ENCODE data around the gene ZMYND10.
A peak's percentile ranks its signal among the peaks of the same experiment; 100 is the strongest.

ZMYND10 gene

GRCh38 chr3:50358911-50359759, 13.6 kb upstream of the ZMYND10 start, which contains the start of gene TMEM115:
Gene TMEM115 (minus strand): TSS chr3:50359521. CDS start chr3:50359063, 458 bp downstream.
- Histone ChIP-seq H3K27ac (peak within 1 kb of the TSS; percentile 84 to 89), H3K4me3 (peak within 1 kb of the TSS; percentile 80)
- TF ChIP-seq, protein P1, sequence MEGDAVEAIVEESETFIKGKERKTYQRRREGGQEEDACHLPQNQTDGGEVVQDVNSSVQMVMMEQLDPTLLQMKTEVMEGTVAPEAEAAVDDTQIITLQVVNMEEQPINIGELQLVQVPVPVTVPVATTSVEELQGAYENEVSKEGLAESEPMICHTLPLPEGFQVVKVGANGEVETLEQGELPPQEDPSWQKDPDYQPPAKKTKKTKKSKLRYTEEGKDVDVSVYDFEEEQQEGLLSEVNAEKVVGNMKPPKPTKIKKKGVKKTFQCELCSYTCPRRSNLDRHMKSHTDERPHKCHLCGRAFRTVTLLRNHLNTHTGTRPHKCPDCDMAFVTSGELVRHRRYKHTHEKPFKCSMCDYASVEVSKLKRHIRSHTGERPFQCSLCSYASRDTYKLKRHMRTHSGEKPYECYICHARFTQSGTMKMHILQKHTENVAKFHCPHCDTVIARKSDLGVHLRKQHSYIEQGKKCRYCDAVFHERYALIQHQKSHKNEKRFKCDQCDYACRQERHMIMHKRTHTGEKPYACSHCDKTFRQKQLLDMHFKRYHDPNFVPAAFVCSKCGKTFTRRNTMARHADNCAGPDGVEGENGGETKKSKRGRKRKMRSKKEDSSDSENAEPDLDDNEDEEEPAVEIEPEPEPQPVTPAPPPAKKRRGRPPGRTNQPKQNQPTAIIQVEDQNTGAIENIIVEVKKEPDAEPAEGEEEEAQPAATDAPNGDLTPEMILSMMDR (IDR thresholded peaks at IDR 0.05): no peak
- DNase-seq (ENCODE audit: low spot score): peak; percentile 98

- H3K4me3 ChIP-seq: peak overlapping the region; percentile 80
- DNase-seq (ENCODE audit: low spot score): no peak
- TF ChIP-seq, protein P1 (IDR thresholded peaks at IDR 0.05): no peak
- H3K27ac ChIP-seq: peak overlapping the region; percentile 84 to 89
These were observed 12.9 kb upstream of the ZMYND10 start for GRCh38 chr3:50358355-50358910.

GRCh38 chr3:50357481-50357880, 11.9 kb upstream of the ZMYND10 start:
- no peak for DNase-seq (ENCODE audit: low spot score)
- peak overlapping the region in 1 of 2 donors; percentile 89 for H3K27ac ChIP-seq
- H3K4me3 ChIP-seq: peak overlapping the region; percentile 80
- TF ChIP-seq, protein P1 (IDR thresholded peaks at IDR 0.05): no peak

GRCh38 chr3:50356553-50356952, 11.0 kb upstream of the ZMYND10 start:
- peak overlapping the region; percentile 80 for H3K4me3 ChIP-seq

GRCh38 chr3:50355829-50356552, 10.5 kb upstream of the ZMYND10 start:
- no peak for DNase-seq (ENCODE audit: low spot score)
- peak overlapping the region in 1 of 2 donors; percentile 63 for H3K27ac ChIP-seq
- TF ChIP-seq, protein P1 (IDR thresholded peaks at IDR 0.05): no peak
- peak overlapping the region; percentile 80 for H3K4me3 ChIP-seq

More at GRCh38 chr3:50356553-50356952, 11.0 kb upstream of the ZMYND10 start:
- no peak for DNase-seq (ENCODE audit: low spot score)
- H3K27ac ChIP-seq: peak overlapping the region in 1 of 2 donors; percentile 63
- TF ChIP-seq, protein P1 (IDR thresholded peaks at IDR 0.05): no peak

DNA sequence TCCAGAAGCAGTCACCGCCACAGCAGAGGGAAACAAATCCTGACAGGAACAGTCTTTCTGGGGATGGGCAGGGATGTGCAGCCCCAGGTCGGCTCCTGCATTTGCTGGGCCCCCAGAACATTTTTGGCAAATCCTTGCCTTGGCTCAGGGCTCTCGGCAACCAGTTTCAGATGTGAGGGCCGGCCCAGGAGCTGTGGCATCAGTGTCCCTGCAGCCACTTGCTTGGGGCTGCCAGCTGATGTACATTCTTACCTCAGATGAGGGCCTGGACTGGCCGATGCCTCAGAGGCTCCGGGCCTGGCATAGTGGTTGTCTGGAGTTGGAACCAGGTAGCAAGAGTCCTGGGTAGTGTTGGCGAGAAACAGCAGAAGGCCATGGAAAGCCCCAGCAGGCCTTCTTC, 9.3 kb upstream of the ZMYND10 start:
- DNase-seq (ENCODE audit: low spot score): no peak
- no peak overlapping the region for H3K4me3 ChIP-seq
- TF ChIP-seq, protein P1 (IDR thresholded peaks at IDR 0.05): no peak
- H3K27ac ChIP-seq: no peak overlapping the region

All from coronary artery (tissue), 2 donors.